Stimulated activated CD8-positive, alpha-beta memory T cell treated with anti-CD3 and anti-CD28 coated beads, Interleukin-2, amount 100 ng/mL, for 48 hours (primary cell): ENCODE measurements around the gene BBLN.
"Not testable (repeated sequence)": the region's sequence is repeated elsewhere in the genome, so short reads cannot be mapped to it uniquely, and the experiment has no call there.

Experiments used
- DNase-seq, 2 donors: peaks; one replicate each; pipeline ENCODE4 v3.0.0-alpha.2; 2020; ENCODE audit warnings: low read depth in 2 of 2

The BBLN gene

DNA sequence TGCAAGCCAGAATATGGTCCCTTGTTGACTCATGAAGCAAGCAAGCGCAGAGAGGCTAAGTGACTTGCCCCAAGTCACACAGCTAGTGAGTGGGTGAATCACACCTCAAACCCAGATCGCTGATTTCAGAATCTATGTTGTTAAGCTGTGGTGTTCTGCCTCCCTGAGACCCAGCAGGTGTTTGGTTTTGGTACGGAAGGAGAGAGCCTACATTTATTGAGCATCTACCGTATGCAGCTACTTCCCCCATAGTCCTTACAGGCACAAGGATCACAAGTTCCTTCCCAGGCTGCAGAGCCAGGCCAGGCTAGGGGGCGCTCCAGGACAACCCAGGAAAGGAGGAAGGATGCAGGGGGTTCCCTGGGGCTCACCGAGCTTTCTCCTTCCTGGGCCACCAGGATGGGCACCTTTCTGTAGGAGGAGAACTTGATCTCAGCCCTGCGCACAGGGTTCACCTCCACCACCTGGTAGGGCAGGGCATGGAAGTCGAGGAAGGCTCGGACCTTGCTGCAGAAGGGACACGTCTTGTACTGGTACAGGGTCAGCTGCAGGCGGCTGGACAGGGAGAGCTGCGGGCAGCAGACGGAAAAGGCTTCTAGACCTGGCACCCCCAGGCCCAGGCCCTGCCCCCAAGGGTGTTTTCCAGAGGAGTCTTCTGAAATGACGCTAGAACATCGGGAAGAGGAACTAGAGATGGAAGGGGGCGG is 35.0 kb upstream of the BBLN start:
- DNase-seq: peak; percentile 32 to 33

GRCh38 chr9:128125580-128126354 is 34.3 kb upstream of the BBLN start:
- DNase-seq: no peak

GRCh38 chr9:128127568-128127989 is 32.5 kb upstream of the BBLN start, which contains the start of gene PTGES2:
Gene PTGES2, minus strand, starts transcription at chr9:128127729. Its CDS starts 12 bp downstream, at chr9:128127717.
- peak; percentile 68 to 70 for DNase-seq

DNA sequence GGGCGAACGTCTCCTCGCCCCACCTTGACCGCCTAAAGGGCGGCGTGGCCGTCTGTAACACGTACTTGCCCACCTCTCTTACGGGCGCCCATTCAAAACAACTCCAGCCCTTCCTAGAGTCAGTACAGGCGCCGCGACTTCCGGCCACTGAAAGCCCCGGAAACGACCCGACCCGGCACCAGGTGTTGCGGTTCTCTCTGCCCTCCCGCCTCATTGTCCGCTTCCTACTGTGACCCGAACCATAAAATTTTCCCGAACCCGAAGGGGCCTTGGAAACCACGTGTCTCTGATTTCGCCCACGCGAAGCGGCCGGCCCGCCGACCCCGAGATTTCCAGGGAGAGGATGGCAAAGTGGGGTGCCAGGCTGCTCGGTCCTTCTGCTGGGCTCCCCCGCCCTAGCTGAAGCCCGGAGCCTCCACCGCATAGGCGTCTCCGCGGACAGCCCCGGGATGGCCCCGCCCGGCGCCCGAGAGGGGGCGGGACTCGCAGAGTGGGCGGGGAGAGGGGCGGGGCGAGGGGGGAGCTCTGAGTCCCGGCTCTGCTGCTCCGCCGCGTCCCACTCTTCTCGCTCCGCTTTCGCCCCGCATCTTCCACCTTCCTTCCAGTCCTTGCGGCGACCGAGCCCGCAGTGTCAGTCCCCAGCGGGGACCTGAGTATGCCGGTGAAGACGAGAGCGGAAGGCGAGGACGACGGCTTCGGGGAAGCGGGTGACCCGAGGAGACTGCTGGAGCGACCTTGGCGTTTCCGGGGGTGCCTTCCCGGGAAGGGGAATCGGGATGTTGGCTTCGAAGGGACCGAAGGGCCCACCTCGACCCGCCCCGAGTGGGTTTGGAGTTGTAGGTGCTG is 31.9 kb upstream of the BBLN start:
- peak; percentile 68 to 73 for DNase-seq

DNA sequence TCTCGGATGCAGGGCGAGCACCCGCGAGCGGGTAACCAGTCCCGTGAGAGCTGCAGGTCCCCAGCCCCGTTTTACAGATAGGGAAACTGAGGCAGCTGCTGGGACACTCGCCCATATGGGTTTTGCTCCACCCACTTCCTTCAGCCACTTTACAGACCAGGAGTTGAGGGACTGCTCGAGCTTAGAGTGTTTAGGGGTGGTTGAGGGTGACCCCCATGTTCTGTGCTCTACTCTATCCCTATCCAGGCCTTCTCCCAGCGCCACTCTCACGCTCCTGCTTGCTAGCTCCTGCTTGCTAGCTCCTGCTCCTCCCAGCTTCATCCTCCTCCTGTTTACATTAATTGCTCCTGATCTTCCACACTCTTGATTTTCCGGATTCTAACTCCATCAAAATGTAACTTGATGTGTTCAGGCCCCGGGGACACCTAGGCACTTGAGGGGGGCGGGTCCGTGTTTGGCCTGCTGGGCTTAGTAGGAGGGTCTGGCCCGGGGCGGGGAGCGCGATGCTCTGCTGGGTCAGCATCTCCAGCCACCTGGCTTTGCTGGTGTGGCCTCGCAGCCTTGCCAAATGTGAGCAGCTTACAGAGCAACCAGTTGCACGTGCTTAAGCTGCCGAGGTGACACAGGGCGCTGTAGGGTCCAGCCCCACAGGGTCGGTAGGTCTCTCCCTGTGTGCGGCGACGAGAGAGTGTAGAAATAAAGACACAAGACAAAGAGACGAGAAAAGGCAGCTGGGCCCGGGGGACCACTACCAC is 31.1 kb upstream of the BBLN start:
- DNase-seq: no peak

GRCh38 chr9:128129976-128130590 is 30.0 kb upstream of the BBLN start:
- peak in 1 of 2 donors; percentile 51 for DNase-seq

GRCh38 chr9:128130651-128131050 is 29.4 kb upstream of the BBLN start:
- not testable (repeated sequence) for DNase-seq

- DNase-seq: not testable (repeated sequence)
Observed at GRCh38 chr9:128131346-128131745, 28.7 kb upstream of the BBLN start.

- not testable (repeated sequence) for DNase-seq
Observed at GRCh38 chr9:128132139-128132538, 27.9 kb upstream of the BBLN start.

- DNase-seq: not testable (repeated sequence)
Observed at GRCh38 chr9:128135561-128135960, 24.5 kb upstream of the BBLN start.

- DNase-seq: no peak
Observed at GRCh38 chr9:128136816-128137793, 23.0 kb upstream of the BBLN start.

DNA sequence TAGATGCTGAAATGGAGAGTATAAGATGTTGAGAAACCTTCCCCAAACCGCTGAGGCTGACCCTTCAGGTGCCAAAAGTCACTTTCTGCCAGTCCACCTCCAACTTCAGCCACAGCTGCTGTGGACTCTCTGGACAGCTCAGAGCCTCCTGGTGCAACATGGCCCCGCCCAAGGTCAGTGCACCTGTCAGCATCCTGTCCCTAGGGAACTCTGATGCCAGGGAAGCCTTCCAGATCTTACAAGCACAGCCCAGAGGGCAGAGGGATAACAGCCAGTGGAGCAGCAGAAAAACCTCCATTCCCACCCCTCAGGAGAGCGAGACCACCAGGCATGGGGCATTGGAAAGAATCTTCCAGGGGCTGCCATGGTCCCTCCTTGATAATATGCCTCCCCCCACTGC is 22.1 kb upstream of the BBLN start:
- no peak for DNase-seq

DNA sequence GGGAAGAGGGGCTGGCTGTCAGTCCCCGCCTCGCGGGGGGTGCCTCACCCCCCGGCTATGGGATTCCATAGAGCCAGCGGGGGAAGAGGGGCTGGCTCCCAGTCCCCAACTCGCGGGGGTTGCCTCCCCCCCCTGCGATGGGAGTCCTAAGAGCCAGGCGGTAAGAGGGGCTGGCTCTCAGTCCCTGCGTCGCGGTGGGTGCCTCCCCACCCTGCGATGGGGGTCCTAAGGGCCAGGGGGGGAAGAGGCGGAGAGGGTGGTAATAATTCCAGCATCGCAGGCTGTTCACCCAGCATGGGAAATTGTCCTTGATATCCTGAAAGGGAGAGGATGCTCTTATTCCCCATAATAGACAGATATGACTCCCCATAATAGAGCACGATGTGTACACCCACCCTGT is 20.4 kb upstream of the BBLN start:
- no peak for DNase-seq

GRCh38 chr9:128141604-128142003 is 18.5 kb upstream of the BBLN start:
- DNase-seq: no peak

- no peak for DNase-seq
Observed at GRCh38 chr9:128142061-128142460, 18.0 kb upstream of the BBLN start.

DNA sequence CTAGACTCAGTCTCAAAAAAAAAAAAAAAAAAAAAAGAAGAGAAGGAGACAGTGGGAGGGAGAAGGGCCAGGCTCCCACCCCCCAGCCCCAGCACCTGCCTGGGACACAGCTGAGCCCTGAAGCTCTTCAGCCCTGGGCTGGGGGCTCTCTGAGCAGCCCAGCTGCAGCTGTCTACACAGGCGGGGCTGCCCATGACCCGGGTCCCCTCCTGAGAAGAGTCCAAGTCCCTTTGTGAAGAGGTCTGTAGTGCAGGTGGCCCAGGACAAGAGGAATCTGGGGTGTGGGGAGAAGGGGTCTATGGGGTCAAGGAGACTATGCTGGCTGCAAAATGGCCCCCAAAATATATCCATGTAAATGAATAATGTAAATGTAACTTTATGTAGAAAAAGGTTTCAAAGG is 17.5 kb upstream of the BBLN start:
- no peak for DNase-seq

GRCh38 chr9:128143525-128144238 is 16.4 kb upstream of the BBLN start:
- no peak for DNase-seq

- no peak for DNase-seq
Observed at GRCh38 chr9:128144239-128145181, 15.6 kb upstream of the BBLN start.
